ENCODE results near the gene EFCAB12.

DNA sequence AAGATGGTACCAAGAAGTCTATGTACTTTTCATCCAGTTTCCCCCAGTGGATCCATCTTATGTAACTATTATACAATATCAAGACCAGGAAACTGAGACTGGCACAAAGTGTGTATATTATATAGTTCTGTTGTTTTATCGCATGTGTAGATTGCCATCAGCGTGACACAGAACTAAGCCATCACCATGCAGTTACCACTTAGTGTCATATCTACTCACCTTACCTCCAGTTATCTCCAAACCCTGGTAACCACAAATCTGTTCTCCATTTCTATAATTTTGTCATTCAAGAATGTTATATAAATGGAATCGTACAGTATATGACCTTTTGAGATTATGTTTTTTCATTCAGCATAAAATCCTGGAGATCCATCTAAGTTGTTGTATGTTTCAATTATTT lies 34.7 kb upstream of the EFCAB12 start:
- TF ChIP-seq TARDBP (IDR thresholded peaks at IDR 0.05) (no peak), ARNT (IDR thresholded peaks at IDR 0.05) (no peak), SUZ12 (IDR thresholded peaks at IDR 0.05) (no peak), SP1 (IDR thresholded peaks at IDR 0.05) (no peak), L3MBTL2 (conservative IDR thresholded peaks at IDR 0.05) (no peak), BHLHE40 (IDR thresholded peaks at IDR 0.05; ENCODE audit: borderline replicate concordance) (no peak)

Measured in HEK293T (cell line).